Endodermal cell (in vitro differentiated cells): ENCODE data around the gene KCNJ9. TPM values are rescaled to one million over a fixed set of nuclear protein-coding genes. Genes with fewer than 3 reads are reported as not detected.

Experiments used
- DNase-seq: peaks from one replicate; pipeline ENCODE4 v3.0.0-alpha.2; 2017
- H3K27ac ChIP-seq: 2 replicates; pipeline ENCODE4 v1.5.1; 2013; ENCODE audit warnings: mild to moderate bottlenecking, low read depth, low read length, moderate library complexity
- H3K27me3 ChIP-seq: 2 replicates; pipeline ENCODE4 v1.6.1; 2013; ENCODE audit warnings: mild to moderate bottlenecking, low read length, moderate library complexity; ENCODE audit not compliant: insufficient read depth, control insufficient read depth, poor library complexity, severe bottlenecking
- H3K36me3 ChIP-seq: 2 replicates; pipeline ENCODE4 v1.7.0; 2013; ENCODE audit warnings: mild to moderate bottlenecking, low read length, moderate library complexity; ENCODE audit not compliant: control insufficient read depth, insufficient read depth
- H3K4me1 ChIP-seq: one replicate; pipeline ENCODE4 v1.7.0; 2013; ENCODE audit warnings: low read length; ENCODE audit not compliant: control insufficient read depth, insufficient read depth
- H3K4me3 ChIP-seq: 2 replicates; pipeline ENCODE4 v1.5.1; 2013; ENCODE audit warnings: mild to moderate bottlenecking, low read length, moderate library complexity
- H3K9ac ChIP-seq: 2 replicates; pipeline ENCODE4 v1.6.1; 2013; ENCODE audit warnings: mild to moderate bottlenecking, low read length, moderate library complexity; ENCODE audit not compliant: poor library complexity, severe bottlenecking; ENCODE audit errors: extremely low read depth
- H3K9me3 ChIP-seq: 2 replicates; pipeline ENCODE4 v1.6.1; 2013; ENCODE audit warnings: mild to moderate bottlenecking, low read length, moderate library complexity; ENCODE audit not compliant: control insufficient read depth
- H3K27ac Mint-ChIP-seq: 2 replicates; pipeline ENCODE4 v1.8.0; 2020; ENCODE audit warnings: mixed read lengths
- H3K27me3 Mint-ChIP-seq: 2 replicates; pipeline ENCODE4 v1.8.0; 2021; ENCODE audit warnings: mild to moderate bottlenecking, mixed read lengths; ENCODE audit not compliant: insufficient read depth
- H3K36me3 Mint-ChIP-seq: 2 replicates; pipeline ENCODE4 v1.8.0; 2020; ENCODE audit warnings: low read depth, mixed read lengths
- H3K4me1 Mint-ChIP-seq: 2 replicates; pipeline ENCODE4 v1.8.0; 2020; ENCODE audit warnings: mixed read lengths
- H3K4me3 Mint-ChIP-seq: 2 replicates; pipeline ENCODE4 v1.8.0; 2020; ENCODE audit warnings: mild to moderate bottlenecking, moderate library complexity, mixed read lengths
- H3K9me3 Mint-ChIP-seq: 2 replicates; pipeline ENCODE4 v1.8.0; 2020; ENCODE audit warnings: mild to moderate bottlenecking, mixed read lengths
- WGBS, 2 experiments: methylation state at CpG; one replicate each; pipeline versions ENCODE4 v1.1.5 to v1.1.7; 2013; ENCODE audit warnings: missing lambda C conversion rate in 2 of 2, mixed read lengths in 1 of 2; ENCODE audit not compliant: insufficient coverage in 1 of 2, insufficient read length in 1 of 2; 5-methylcytosine and 5-hydroxymethylcytosine counted together
- total RNA-seq, 2 donors: library from RNA; stranded (reverse); fragmentation: NEBNext Ultra II Directional in 1 of 2; extraction: Animal tissue kit (Norgen Biotek cat#: 25700) in 1 of 2; gene quantifications; 2 replicates in 1 of 2; 3 replicates in 1 of 2; pipeline ENCODE4 v1.2.1, GENCODE V29; 2021
- TF ChIP-seq, protein P1 (sequence below): fragments of 200-600 bp; sonication (generic); conservative IDR thresholded peaks from 2 replicates; pipeline ENCODE4 v1.5.0; 2021; ENCODE audit warnings: antibody characterized with exemption, mild to moderate bottlenecking

The KCNJ9 gene
- total RNA-seq, 2 donors from 2014 or later = not detected

DNA sequence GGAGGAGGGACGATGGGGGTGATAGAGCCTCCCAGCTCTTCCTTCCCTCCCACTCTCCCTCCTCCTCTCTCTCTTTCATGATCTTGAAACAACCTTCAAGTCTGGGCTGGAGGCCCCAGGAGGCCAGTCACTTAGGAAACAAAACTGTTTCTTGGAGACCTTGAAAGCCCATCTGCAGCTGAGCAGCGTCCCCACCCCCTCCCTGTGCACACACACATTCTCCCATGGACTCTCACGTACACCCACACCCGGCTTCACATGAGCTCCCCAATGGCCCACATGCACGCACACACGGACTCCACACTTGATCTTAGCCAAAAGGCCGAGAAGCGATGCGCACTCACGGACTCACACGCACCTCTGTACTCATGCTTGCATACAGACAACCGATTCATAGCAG, 31.0 kb downstream of the KCNJ9 start:
- H3K27ac ChIP-seq = no peak overlapping the region
- H3K36me3 ChIP-seq = no peaks in the 10 kb centered on the region
- H3K27me3 Mint-ChIP-seq = peaks cover 5% of the 10 kb centered on the region
- no peaks in the 10 kb centered on the region for H3K9me3 Mint-ChIP-seq
- H3K4me3 Mint-ChIP-seq = no peak overlapping the region
- no peak for DNase-seq
- H3K27ac Mint-ChIP-seq = no peak overlapping the region
- WGBS, 2 experiments = 93 to 96% methylated on average over 10 to 12 of the region's 12 CpGs
- H3K9me3 ChIP-seq = no peaks in the 10 kb centered on the region
- H3K4me3 ChIP-seq = no peak overlapping the region
- H3K4me1 ChIP-seq = peaks cover 30% of the 10 kb centered on the region
- peaks cover 60% of the 10 kb centered on the region for H3K4me1 Mint-ChIP-seq
- TF ChIP-seq, protein P1, sequence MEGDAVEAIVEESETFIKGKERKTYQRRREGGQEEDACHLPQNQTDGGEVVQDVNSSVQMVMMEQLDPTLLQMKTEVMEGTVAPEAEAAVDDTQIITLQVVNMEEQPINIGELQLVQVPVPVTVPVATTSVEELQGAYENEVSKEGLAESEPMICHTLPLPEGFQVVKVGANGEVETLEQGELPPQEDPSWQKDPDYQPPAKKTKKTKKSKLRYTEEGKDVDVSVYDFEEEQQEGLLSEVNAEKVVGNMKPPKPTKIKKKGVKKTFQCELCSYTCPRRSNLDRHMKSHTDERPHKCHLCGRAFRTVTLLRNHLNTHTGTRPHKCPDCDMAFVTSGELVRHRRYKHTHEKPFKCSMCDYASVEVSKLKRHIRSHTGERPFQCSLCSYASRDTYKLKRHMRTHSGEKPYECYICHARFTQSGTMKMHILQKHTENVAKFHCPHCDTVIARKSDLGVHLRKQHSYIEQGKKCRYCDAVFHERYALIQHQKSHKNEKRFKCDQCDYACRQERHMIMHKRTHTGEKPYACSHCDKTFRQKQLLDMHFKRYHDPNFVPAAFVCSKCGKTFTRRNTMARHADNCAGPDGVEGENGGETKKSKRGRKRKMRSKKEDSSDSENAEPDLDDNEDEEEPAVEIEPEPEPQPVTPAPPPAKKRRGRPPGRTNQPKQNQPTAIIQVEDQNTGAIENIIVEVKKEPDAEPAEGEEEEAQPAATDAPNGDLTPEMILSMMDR = no peak
- no peaks in the 10 kb centered on the region for H3K27me3 ChIP-seq
- no peaks in the 10 kb centered on the region for H3K36me3 Mint-ChIP-seq
- no peak overlapping the region for H3K9ac ChIP-seq

DNA sequence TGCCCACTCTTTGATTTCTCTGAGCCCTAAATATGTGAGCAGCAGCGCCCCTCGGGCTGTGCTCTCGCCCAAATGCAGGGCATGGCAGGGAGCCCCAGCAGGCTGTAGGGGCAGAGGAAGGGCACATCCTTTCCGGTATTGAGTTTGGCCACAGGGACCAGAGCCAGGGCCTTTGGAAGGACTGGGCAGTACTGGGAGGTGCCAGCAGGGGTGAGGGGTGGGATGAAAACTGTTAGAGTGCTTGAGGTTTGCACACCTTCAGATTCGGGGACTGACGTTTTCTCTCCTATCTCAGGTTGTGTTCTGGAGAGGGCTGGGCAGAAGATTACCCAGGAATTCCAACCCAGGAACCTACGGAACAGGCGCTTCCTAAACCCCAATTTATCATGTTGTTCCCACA, 32.1 kb downstream of the KCNJ9 start:
- no peak overlapping the region for H3K4me3 Mint-ChIP-seq
- Histone ChIP-seq H3K9ac (no peak overlapping the region), H3K4me1 (peaks cover 40% of the 10 kb centered on the region), H3K4me3 (no peak overlapping the region), H3K27ac (no peak overlapping the region), H3K36me3 (no peaks in the 10 kb centered on the region), H3K27me3 (no peaks in the 10 kb centered on the region), H3K9me3 (no peaks in the 10 kb centered on the region)
- H3K9me3 Mint-ChIP-seq = no peaks in the 10 kb centered on the region
- peaks cover 5% of the 10 kb centered on the region for H3K27me3 Mint-ChIP-seq
- TF ChIP-seq, protein P1 = peak; percentile 58
- 83 to 90% methylated on average over 2 to 8 of the region's 8 CpGs for WGBS, 2 experiments
- peaks cover 67% of the 10 kb centered on the region for H3K4me1 Mint-ChIP-seq
- peak; percentile 68 for DNase-seq
- H3K27ac Mint-ChIP-seq = peak overlapping the region; percentile 31
- no peaks in the 10 kb centered on the region for H3K36me3 Mint-ChIP-seq

DNA sequence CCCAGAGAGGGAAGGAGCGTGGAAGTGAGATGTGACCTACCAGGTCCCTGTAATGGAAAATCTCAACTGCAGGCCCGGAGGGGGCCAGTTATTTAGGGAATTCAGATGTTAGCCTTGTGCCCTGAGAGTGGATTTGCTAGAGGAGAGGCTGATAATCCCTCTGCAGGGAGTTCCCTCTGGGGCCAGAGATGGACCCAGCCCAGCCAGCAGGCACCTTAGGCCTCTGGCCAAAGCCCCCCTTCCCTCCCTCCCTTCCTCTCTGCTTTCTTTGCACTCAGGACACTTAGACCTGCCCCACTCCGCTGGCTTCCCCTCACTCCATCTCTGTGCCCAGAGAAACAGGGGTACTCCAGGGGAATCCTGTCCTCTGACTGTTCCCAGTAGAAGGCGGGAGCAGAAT, 32.7 kb downstream of the KCNJ9 start:
- Mint-ChIP-seq H3K4me3 (no peak overlapping the region), H3K4me1 (peaks cover 64% of the 10 kb centered on the region), H3K36me3 (no peaks in the 10 kb centered on the region), H3K27me3 (peaks cover 5% of the 10 kb centered on the region), H3K9me3 (no peaks in the 10 kb centered on the region), H3K27ac (peak overlapping the region; percentile 31)
- 57 to 73% methylated on average over 2 to 4 of the region's 4 CpGs for WGBS, 2 experiments
- Histone ChIP-seq H3K4me1 (peaks cover 39% of the 10 kb centered on the region), H3K36me3 (no peaks in the 10 kb centered on the region), H3K9ac (no peak overlapping the region), H3K27me3 (no peaks in the 10 kb centered on the region), H3K4me3 (no peak overlapping the region), H3K9me3 (no peaks in the 10 kb centered on the region), H3K27ac (no peak overlapping the region)
- TF ChIP-seq, protein P1 = no peak
- peak; percentile 77 for DNase-seq
